ENCODE measurements around the gene DCAF7. TPM values are rescaled to one million over a fixed set of nuclear protein-coding genes. Genes with fewer than 3 reads are reported as not detected.

DCAF7 gene
- total RNA-seq, 1 experiment from 2014 or later = 91.5 TPM

DNA sequence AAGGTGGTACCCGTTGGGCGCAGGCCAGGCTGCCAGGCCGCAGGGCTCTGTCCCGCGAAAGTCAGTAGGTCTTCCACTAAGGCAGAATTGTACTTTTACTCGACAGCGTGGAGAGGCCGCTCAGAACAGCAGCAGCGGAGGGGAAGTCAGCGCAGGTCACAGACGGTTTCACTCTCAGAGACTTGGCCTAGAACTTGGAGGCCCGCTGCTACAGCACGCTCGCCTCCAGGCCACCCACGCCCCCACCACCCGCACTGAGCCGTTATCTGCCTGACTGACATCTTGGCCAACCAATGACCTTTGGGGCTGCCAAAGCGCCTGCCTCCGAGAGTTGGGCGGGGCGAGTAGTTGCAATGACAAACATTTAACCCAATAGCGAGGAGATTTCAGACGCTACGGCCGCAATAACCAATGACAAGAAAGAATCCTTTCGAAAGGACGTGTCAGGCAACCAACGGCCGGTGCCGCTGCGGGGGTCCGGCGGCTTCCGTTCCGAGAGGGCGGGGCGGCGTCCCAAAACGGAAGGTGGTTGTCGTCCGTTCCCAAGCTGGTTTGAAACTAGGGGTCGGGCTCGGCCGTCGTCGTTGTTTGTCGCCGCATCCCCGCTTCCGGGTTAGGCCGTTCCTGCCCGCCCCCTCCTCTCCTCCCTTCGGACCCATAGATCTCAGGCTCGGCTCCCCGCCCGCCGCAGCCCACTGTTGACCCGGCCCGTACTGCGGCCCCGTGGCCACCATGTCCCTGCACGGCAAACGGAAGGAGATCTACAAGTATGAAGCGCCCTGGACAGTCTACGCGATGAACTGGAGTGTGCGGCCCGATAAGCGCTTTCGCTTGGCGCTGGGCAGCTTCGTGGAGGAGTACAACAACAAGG, at the start of gene DCAF7 (continued):
- peak; percentile 60; the same call in 1 of the 2 replicates for TF ChIP-seq E2F5 (CRISPR knock-in tag; IDR thresholded peaks at IDR 0.05)

- ChIA-PET POLR2A (no interaction called here), CTCF (interaction anchor here (0.7 to 1.2 kb wide), 2 partner anchors 71 to 75 kb away, joined by 3 to 9 read pairs; no protein-coding TSS in a partner anchor)
- H3K27me3 Mint-ChIP-seq (ENCODE audit: low read depth) = peaks cover 7% of the 10 kb centered on the region
- TF ChIP-seq, protein P1, sequence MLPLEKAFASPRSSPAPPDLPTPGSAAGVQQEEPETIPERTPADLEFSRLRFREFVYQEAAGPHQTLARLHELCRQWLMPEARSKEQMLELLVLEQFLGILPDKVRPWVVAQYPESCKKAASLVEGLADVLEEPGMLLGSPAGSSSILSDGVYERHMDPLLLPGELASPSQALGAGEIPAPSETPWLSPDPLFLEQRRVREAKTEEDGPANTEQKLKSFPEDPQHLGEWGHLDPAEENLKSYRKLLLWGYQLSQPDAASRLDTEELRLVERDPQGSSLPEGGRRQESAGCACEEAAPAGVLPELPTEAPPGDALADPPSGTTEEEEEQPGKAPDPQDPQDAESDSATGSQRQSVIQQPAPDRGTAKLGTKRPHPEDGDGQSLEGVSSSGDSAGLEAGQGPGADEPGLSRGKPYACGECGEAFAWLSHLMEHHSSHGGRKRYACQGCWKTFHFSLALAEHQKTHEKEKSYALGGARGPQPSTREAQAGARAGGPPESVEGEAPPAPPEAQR (CRISPR knock-in tag; IDR thresholded peaks at IDR 0.05) = no peak
- TF ChIP-seq ZNF671 (CRISPR knock-in tag; IDR thresholded peaks at IDR 0.05) (no peak), ZMAT4 (CRISPR knock-in tag; IDR thresholded peaks at IDR 0.05) (no peak), ARID4B (CRISPR knock-in tag; IDR thresholded peaks at IDR 0.05; ENCODE audit: borderline replicate concordance) (no peak), CREM (CRISPR knock-in tag; IDR thresholded peaks at IDR 0.05) (no peak), NFATC4 (CRISPR knock-in tag; IDR thresholded peaks at IDR 0.05) (no peak), NFYB (CRISPR knock-in tag; conservative IDR thresholded peaks at IDR 0.05; ENCODE audit: low read depth) (no peak), IRF1 (CRISPR knock-in tag; IDR thresholded peaks at IDR 0.05) (no peak)
- TF ChIP-seq, protein P2, sequence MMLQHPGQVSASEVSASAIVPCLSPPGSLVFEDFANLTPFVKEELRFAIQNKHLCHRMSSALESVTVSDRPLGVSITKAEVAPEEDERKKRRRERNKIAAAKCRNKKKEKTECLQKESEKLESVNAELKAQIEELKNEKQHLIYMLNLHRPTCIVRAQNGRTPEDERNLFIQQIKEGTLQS (CRISPR knock-in tag; conservative IDR thresholded peaks at IDR 0.05) = no peak
- TF ChIP-seq, protein P3, sequence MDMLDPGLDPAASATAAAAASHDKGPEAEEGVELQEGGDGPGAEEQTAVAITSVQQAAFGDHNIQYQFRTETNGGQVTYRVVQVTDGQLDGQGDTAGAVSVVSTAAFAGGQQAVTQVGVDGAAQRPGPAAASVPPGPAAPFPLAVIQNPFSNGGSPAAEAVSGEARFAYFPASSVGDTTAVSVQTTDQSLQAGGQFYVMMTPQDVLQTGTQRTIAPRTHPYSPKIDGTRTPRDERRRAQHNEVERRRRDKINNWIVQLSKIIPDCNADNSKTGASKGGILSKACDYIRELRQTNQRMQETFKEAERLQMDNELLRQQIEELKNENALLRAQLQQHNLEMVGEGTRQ (CRISPR knock-in tag; IDR thresholded peaks at IDR 0.05) = no peak
- no peak overlapping the region for H3K27ac Mint-ChIP-seq
- H3K36me3 Mint-ChIP-seq = no peaks in the 10 kb centered on the region; the same call in 1 of the 2 replicates
- peaks cover 10% of the 10 kb centered on the region for H3K9me3 Mint-ChIP-seq
- peaks cover 8% of the 10 kb centered on the region for H3K4me1 Mint-ChIP-seq
- DNase-seq (ENCODE audit: low spot score) (no peak), ATAC-seq (no peak)
- no peak overlapping the region for H3K4me3 Mint-ChIP-seq
These were observed 49.5 kb upstream of the DCAF7 start for GRCh38 chr17:63500543-63501390.

Data from WTC11 (cell line).